Measurements from ENCODE around the gene PCNX1. TPM values are rescaled to one million over a fixed set of nuclear protein-coding genes. Genes with fewer than 3 reads are reported as not detected.

The PCNX1 gene
- total RNA-seq, 6 donors from 2014 or later, result 38.4 to 98.5 (median 65.4) TPM

DNA sequence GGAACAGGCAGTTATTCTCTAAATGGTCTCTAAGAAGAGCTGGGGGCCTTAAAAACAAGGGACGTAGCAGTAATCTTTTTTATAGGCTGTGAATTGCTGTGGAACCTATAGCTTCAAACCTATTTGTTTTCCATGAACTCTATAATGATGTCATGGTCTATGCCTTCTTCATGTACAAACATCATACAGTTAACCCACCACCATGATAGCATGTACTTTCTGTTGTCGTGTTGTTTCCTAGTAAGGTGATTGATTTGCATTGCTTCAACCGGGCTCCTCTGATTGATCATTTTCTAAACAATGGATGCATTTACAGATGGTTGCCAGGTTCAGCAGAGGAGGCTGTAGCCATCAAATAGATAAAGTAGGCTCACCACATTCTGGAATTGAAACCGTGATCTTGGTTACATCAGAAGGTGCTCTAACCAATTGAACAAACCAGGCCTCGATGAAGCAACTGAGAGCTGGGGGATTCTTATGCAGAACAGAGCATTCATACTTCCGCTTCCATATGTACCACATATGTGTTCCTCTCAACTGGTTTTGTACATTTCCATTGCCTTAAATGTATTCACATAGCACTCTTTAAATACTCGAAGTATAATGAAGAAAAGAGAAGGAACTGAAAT is 25.6 kb upstream of the PCNX1 start:
- Histone ChIP-seq H3K4me1 (peaks cover 0 to 13% (median 6%) of the 10 kb centered on the region in 4 donors), H3K9me3 (no peaks in the 10 kb centered on the region), H3K36me3 (no peaks in the 10 kb centered on the region), H3K27me3 (no peaks in the 10 kb centered on the region), H3K27ac (peak overlapping the region; percentile 72 to 81 (median 78)), H3K4me3 (no peak overlapping the region)
- ATAC-seq (ENCODE audit: low FRiP score in 2 of 2) (peak in 1 of 2 donors; percentile 58), DNase-seq (no peak)
- no peak for TF ChIP-seq POLR2AphosphoS5 (IDR thresholded peaks at IDR 0.05)
- TF ChIP-seq POLR2A (IDR thresholded peaks at IDR 0.05), result no peak
- TF ChIP-seq, protein P1, sequence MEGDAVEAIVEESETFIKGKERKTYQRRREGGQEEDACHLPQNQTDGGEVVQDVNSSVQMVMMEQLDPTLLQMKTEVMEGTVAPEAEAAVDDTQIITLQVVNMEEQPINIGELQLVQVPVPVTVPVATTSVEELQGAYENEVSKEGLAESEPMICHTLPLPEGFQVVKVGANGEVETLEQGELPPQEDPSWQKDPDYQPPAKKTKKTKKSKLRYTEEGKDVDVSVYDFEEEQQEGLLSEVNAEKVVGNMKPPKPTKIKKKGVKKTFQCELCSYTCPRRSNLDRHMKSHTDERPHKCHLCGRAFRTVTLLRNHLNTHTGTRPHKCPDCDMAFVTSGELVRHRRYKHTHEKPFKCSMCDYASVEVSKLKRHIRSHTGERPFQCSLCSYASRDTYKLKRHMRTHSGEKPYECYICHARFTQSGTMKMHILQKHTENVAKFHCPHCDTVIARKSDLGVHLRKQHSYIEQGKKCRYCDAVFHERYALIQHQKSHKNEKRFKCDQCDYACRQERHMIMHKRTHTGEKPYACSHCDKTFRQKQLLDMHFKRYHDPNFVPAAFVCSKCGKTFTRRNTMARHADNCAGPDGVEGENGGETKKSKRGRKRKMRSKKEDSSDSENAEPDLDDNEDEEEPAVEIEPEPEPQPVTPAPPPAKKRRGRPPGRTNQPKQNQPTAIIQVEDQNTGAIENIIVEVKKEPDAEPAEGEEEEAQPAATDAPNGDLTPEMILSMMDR (IDR thresholded peaks at IDR 0.05), result no peak
- no peak for TF ChIP-seq EP300 (IDR thresholded peaks at IDR 0.05)
- 72 to 77% methylated on average over 7 of the region's 7 CpGs for WGBS, 2 donors

DNA sequence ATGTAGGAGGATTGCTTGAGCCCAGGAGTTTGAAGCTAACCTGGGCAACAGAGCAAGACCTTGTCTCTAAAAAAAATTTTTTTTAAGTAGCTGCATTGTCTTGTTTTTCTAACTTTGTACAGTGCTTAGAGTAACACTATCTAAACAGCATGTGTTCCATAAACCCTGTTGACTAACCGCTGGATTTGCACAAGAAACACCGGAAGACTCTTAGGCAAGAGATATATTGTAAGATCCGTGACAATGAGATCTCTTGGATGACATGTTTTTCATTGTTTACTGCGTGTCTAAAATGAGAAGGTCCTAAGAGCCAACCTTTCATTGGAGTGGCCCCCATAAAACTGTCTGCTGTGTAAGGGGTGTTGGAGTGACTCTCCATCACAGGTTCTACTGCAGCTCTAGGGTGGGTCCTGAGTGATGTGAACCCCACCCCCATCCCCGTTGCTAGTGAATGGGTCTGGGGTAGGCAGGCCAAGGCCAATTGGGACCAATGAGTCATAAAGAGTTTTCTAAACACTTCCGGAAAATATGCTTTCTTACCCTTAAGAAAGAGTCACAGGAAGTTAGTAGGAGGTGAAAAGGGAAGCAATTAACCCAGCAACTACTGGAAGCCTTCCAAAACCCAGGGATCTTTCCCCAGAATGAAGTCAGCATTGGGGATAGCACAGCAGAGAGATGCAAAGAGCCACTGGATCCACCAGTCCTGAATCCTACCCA is 24.3 kb upstream of the PCNX1 start:
- peak; percentile 39 to 67 for ATAC-seq (ENCODE audit: low FRiP score in 2 of 2)
- Histone ChIP-seq H3K27ac (peak overlapping the region; percentile 72 to 81 (median 78)), H3K4me3 (no peak overlapping the region), H3K4me1 (peaks cover 10 to 25% (median 19%) of the 10 kb centered on the region in 4 donors), H3K27me3 (no peaks in the 10 kb centered on the region), H3K9me3 (no peaks in the 10 kb centered on the region), H3K36me3 (no peaks in the 10 kb centered on the region)
- peak in 2 of 4 donors; percentile 9 to 39 for TF ChIP-seq EP300 (IDR thresholded peaks at IDR 0.05)
- peak in 1 of 2 donors; percentile 43 for TF ChIP-seq POLR2AphosphoS5 (IDR thresholded peaks at IDR 0.05)
- TF ChIP-seq, protein P1 (IDR thresholded peaks at IDR 0.05), result no peak
- no peak for TF ChIP-seq POLR2A (IDR thresholded peaks at IDR 0.05)
- 47 to 57% methylated on average over 6 of the region's 6 CpGs for WGBS, 2 donors
- peak in 1 of 2 donors; percentile 50 for DNase-seq

DNA sequence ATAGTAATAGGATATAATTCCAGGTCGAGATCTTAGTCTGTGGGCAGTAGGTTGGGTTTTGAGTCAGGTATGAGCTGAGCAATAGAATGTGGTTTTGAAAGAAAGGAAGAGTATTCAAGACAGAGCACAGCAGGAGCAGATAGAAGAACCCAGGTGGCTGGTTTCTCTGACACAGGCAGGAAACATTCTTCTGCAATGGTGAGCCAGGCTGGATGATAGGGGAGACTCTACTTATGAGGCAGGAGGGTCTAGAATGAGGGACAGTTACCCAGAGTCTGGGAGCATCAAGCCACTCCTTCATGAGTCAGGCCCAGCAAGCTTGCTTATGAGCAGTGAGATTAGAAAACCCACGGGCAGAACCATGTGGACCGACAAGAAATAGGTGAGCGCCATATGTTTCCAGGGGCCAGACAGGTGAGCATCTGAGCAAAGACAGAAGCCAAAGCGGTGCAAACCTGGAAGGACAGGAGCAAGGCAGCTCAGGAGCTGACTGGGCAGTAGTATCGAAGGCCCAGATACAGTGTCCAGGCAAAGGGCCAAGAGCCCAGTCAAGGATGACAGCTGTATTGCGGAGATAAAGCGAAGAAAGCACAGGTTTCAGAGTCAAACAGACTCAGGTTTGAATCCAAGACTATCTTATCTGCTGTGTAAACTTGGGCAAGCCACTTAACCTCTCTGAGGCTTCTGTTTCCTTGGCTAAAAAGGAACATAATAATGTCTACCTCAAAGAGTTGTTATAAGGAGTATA is 22.5 kb upstream of the PCNX1 start:
- Histone ChIP-seq H3K4me1 (peaks cover 15 to 35% (median 25%) of the 10 kb centered on the region in 4 donors), H3K27ac (peak overlapping the region in 2 of 4 donors; percentile 18 to 72), H3K9me3 (no peaks in the 10 kb centered on the region), H3K36me3 (no peaks in the 10 kb centered on the region), H3K27me3 (no peaks in the 10 kb centered on the region), H3K4me3 (no peak overlapping the region)
- TF ChIP-seq, protein P1 (IDR thresholded peaks at IDR 0.05), result no peak
- no peak for TF ChIP-seq POLR2A (IDR thresholded peaks at IDR 0.05)
- no peak for TF ChIP-seq EP300 (IDR thresholded peaks at IDR 0.05)
- TF ChIP-seq POLR2AphosphoS5 (IDR thresholded peaks at IDR 0.05), result no peak
- WGBS, 2 donors, result 86 to 87% methylated on average over 8 of the region's 8 CpGs
- ATAC-seq (ENCODE audit: low FRiP score in 2 of 2), result no peak
- no peak for DNase-seq

DNA sequence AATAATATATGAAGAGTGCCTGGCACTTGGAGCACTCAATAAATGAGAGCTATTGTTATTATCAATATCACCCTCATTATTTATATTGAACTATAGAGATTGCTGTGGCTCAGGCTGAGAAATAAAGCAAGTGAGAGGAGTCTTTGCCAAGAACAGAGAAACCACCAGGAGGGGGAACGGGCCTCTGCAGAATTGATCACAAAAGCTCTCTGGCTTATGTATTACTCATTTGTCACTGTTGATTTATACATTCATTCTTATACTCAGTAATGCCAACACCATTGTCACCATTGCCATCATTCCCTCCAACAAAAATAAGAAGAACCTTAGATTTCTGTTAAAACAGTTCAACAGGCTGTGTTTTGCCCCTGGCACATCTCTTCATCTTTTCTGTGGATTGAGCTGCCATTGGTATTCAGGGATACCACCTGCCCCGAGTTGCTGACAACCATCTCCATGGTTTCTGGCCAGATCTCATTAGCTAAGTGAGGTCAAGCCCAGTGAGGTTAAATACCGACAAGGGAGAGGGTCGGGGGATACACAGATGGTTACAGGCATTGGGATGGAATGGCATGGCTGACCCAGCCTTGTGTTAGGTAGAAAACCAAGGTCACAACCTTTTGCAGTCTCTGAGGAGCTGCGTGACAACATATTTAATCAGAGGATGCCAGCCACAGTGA is 21.8 kb upstream of the PCNX1 start:
- DNase-seq (no peak), ATAC-seq (ENCODE audit: low FRiP score in 2 of 2) (no peak)
- no peaks in the 10 kb centered on the region for H3K36me3 ChIP-seq
- peaks cover 15 to 35% (median 25%) of the 10 kb centered on the region in 4 donors for H3K4me1 ChIP-seq
- no peak for TF ChIP-seq EP300 (IDR thresholded peaks at IDR 0.05)
- TF ChIP-seq, protein P1 (IDR thresholded peaks at IDR 0.05), result no peak
- no peak for TF ChIP-seq POLR2A (IDR thresholded peaks at IDR 0.05)
- no peak for TF ChIP-seq POLR2AphosphoS5 (IDR thresholded peaks at IDR 0.05)
- H3K4me3 ChIP-seq, result no peak overlapping the region
- 71 to 76% methylated on average over 5 of the region's 5 CpGs for WGBS, 2 donors
- no peaks in the 10 kb centered on the region for H3K27me3 ChIP-seq
- H3K9me3 ChIP-seq, result no peaks in the 10 kb centered on the region
- peak overlapping the region in 2 of 4 donors; percentile 68 to 83 for H3K27ac ChIP-seq
